SIG-M5 treated with dmso at 0.1 percent for 504 hours (cell line): ENCODE data around the gene TMEM233.
A peak's percentile ranks its signal among the peaks of the same experiment; 100 is the strongest.
"Not testable (repeated sequence)": the region's sequence is repeated elsewhere in the genome, so short reads cannot be mapped to it uniquely, and the experiment has no call there.

Experiments
- DNase-seq: peaks from one replicate; lab custom pipeline; 2025; ENCODE audit not compliant: unreplicated experiment; lab: John Stamatoyannopoulos, UW

The TMEM233 gene

DNA sequence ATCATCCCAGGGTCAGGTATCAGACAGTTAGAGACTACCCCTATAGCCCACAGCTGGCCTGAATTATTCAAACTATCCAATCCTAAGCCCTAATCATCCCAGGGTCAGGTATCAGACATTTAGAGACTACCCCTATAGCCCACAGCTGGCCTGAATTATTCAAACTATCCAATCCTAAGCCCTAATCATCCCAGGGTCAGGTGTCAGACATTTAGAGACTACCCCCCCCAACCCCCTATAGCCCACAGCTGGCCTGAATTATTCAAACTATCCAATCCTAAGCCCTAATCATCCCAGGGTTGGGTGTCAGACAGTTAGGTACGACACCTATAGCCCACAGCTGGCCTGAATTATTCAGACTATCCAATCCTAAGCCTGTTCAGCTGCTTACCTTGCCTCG, 63.4 kb downstream of the TMEM233 start:
- DNase-seq, result not testable (repeated sequence)

GRCh38 chr12:119658166-119658565, 64.6 kb downstream of the TMEM233 start:
- DNase-seq, result not testable (repeated sequence)

- peak; percentile 74 for DNase-seq
Observed at GRCh38 chr12:119659289-119659897, 65.8 kb downstream of the TMEM233 start.

DNA sequence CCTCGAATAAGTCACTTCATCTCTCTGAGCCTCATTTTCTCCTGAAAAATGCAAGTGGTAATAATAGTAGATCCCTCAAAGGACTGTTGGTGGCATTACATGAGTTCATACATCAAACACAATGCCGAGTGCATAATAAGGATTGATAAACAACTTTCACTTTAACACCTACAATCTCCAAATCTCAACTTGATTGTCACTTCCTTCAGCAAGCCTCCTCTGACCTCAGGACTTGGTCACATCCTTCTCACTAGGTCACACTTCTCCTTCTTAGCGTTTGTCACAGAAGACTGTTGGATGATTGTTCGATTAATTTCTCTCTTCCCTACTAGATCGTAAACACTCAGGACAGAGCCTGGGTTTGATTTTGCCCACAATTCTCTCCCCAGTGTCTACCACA, 66.5 kb downstream of the TMEM233 start:
- DNase-seq, result peak; percentile 31

DNA sequence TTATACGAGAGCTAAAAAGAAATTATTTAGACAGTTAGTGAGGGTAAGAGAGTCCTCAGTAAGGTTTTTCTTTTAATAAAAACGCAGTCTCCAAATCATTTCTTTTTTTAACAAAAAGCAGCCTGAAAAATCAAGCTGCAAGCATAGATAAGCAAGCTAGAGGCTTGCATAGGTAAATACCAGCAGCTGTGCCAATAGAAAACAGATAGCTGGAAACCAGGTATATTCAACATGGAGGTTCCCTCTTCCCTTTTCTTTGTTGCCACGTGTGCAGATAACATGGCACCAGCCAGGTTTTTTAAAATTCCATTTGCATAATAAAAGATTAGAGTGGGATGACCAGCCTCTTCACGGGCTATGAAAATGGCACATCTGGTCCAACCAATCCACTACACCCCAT, 68.3 kb downstream of the TMEM233 start:
- DNase-seq, result no peak

DNA sequence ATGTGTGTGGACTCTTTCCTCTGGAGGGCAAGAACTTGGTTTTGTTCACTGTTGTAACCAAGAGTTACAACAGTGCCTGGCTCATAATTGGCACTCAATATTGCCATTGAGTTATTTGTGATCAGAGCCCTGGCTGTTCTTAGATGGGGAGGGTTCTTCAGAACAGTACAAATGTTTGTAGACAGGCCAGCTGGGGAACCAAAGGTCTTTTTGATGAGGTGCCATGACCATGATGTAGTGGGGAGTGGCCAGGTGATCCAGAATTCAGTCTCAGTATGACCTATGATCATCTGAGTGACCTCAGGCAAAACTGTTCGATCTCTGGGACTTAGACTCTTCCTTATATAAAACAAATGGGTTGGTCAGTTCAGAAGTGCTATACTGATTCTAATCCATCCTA, 71.1 kb downstream of the TMEM233 start:
- no peak for DNase-seq

DNA sequence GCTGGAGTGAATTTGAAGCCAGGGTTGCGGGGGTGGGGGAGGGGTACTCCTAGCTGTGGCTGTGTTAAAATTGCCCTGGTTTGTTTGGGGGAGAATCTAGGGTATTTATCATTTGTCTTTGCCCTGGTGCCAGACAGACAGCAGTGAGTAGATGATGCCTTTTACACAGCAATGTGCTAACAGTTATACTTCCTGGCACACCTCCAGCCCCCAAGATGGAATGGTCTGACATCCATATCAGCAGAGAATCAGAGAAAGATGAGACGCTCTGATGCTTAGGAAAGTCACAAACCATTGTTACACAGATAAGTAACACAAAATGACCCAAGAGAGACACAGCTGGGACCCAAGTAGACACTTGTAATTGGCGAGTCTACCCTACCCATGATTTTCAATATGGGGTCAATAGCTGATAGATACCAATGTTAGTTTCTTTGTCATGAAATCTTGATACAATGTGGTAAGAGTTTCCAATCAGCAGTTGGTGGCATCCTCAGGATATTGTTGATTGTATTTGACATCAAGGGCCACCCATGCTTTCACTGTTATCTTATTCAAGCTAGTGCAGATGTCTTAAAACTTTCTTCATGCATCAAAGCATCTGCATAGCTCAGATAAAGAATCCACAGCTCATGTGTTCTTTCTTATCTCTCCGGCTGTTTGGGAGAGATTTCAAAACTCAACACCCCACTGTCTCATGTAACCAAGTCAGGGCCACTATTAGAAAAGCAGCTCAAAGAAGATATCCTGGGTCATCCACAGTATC, 71.8 kb downstream of the TMEM233 start:
- DNase-seq, result no peak

- peak; percentile 52 for DNase-seq
Observed at GRCh38 chr12:119666226-119666795, 72.7 kb downstream of the TMEM233 start.

DNA sequence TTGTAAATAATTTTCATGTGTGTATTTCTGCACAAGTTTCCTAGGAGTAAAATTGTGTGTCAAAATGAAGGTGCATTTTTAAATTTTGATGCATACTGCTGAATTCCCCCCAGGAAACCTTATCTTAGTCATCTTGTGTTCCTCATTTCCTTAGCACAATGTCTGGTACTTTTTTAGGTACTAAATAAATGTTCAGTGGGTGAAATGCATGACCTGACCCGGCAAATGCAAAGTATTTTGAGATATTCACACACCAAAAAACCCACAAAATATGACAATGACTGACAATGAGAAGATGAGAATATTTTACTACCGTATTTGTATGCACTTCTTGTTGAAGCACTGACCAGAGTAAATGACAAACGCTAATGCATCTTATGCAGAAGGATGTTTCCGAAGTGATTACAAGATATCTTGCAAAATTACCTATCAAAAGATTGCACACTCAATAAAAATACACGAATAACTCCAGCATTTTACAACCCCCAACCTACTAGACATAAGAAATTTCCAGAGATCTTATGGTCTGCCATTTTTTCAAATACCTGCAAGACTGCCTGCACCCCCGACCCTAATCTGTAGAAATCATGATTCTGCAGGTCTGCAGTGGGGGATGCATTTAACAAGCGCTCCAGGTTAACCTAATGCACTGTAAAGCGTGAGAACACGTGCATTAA, 73.5 kb downstream of the TMEM233 start:
- DNase-seq, result peak; percentile 27

DNA sequence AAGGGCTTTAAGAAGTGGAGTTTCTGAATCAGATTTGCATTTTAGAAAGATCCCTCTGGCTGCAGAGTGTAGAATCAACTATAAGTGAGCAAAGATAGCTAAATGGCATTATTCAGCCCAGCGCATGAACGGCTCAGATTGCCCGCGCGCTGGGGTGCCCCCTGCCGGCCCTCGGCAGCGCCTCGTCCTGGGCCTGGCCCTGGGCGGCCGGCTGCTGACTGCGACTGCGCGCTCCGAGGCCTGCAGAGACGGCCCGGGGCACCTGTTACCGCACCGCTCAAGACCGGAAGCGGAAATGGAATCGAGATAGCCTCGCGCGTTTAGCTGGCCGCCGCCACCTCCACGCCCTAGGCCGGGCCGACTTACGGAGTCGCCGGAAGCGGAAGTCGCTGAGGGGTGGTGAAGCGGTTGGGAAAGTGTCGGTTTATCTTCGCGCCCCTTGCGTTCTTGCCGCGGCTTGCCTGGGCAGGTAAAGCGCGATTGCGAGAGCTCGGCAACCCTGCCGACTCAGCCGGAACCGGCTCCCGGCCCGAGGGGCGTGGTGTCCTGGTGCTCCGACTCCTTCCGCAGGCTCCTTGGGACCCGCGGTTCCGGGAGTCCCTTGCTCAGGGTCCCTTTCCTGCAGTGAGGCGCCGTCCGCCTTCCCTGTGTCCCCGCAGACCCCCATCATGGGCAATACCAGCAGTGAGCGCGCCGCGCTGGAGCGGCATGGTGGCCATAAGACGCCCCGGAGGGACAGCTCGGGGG, 74.2 kb downstream of the TMEM233 start, which contains the start of gene PRKAB1:
TSS of gene PRKAB1 (plus strand) at position 557 of the 747 bp plus-strand sequence. CDS start at position 669, 112 bp downstream.
- DNase-seq, result peak; percentile 98

GRCh38 chr12:119668324-119668841, 74.8 kb downstream of the TMEM233 start:
- DNase-seq, result peak; percentile 43

DNA sequence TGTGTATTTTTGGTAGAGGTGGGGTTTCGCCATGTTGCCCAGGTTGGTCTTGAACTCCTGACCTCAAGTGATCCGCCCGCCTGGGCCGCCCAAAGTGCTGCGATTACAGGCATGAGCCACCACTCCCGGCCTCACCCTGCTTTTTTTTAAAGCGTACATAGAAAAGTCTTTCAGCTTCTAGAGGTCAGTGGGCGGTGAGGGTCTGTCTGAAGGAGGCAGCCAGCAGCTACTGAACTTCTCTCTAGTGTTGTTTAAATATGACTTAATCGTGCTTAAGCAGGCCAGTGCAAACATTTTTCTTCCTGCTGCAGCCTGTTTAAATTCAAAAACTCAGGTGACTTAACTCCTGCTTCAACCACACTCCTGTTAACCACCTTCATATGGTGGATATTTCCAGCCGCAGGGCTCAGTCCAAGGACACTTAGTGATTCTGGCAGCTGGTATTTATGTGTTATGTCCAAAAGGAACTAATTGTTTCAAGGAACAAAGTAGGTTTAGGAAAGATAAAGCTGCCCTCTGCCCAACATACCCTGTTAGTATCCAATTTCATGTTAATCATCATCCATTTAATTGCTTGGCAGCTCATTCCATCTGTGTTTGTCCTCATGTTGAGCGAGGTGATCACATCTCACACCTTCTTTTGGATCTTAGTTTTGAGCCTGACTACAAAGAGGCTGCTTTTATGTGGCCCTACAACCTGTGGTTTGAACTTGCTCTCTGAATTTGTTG, 76.3 kb downstream of the TMEM233 start:
- DNase-seq, result no peak

GRCh38 chr12:119671070-119671469, 77.5 kb downstream of the TMEM233 start:
- no peak for DNase-seq

GRCh38 chr12:119672194-119672593, 78.6 kb downstream of the TMEM233 start:
- no peak for DNase-seq

- no peak for DNase-seq
Observed at GRCh38 chr12:119673634-119674033, 80.1 kb downstream of the TMEM233 start.

DNA sequence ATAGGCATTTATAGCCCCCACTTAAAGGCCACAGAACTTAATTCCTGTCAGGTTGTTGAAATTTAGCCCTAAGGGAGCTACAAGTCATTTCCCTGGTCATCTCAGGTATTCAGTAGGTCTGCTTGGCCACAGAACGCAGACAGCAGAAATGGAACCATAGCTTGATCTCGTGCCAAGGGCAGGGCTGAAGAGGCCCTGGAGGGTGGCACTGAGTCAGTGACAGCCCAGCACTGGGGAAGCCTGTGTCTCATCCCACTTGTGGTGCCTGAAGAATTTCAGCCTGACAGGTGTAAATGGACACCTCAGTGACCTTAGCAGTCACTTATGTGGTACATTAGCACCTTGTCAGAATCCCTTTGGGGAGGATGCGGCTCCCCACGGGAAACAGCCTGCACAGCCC, 81.0 kb downstream of the TMEM233 start:
- DNase-seq, result no peak

DNA sequence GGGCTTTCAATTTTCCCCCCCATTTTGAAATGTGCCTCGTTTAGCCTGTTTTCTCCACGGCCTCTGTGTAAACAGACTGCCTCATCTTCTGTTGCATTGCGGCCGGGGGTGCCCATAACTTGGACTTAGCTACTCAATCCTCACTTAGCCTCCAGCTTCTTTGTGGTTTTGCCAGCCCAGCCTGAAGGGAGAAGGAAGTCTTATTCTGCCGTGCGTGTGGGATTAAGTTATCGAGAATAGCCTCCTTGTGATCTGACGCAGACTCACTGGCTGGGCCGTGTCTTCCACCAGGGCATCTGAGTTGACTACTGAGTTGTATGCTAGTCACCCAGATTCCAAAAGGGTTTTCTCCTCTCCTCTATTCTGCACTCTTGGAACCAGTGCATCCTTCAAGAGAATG, 82.4 kb downstream of the TMEM233 start:
- DNase-seq, result no peak

DNA sequence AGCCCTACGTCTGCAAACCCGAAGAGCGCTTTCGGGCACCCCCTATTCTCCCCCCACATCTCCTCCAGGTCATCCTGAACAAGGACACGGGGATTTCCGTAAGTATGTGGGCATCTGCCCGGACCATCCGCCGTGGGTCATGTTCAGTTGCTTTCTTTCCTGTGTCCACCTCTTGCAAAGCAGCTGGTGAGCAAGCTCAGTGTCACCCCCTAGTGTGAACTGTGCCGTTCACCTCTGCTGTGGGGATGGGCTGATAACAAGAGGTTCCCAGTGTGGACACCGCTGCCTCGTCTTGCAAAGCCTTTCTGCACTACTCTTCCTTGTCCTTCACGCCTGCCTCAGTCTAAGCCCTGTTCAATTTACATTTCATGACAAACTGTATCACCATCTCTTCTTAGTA, 83.0 kb downstream of the TMEM233 start:
- no peak for DNase-seq

DNA sequence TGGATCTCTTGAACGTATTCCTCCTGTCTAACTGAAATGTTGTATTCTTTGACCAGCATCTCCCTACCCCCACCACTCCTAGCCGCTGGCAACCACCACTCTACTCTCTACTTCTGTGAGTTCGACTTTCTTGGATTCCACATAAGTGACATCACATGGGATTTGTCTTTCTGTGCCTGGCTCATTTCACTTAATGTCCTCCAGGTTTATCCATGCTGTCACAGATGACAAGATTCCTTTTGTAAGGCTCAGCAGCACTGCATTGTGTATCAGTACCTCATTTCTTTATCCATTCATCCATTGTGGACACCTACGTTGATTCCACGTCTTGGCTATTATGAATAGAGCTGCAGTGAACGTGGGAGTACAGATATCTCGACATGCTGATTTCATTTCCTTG, 84.9 kb downstream of the TMEM233 start:
- no peak for DNase-seq

DNA sequence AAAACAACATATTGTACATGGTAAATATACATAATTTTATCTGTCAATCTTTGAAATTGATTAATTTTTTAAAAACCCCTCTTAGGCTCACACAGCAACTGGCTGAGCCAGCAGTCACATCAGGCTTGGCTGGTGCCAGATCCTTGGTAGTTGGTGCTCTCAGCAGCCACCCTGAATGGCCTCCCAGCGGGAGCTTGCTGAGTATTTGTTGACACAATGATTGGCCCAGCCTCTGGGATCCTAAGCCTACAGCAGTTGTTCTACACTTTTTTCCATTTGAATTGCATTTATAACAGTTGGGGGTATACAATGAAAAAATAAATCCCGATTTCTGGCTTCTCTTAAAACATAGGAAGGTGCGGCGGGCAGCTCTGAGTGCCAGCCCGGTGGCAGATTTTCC, 85.5 kb downstream of the TMEM233 start:
- DNase-seq, result no peak
